Caco-2 (cell line): ENCODE data around the gene P2RX7. TPM values are rescaled to one million over a fixed set of nuclear protein-coding genes. Genes with fewer than 3 reads are reported as not detected.

Source experiments
- BruUV-seq: library from RNA; stranded (reverse); fragments of 400-500 nt; replicated peaks from 2 replicates; lab custom pipeline; 2021; lab: Mats Ljungman, UMichigan
- CTCF ChIA-PET: fragments of 300-600 bp; sonication (Branson Sonifier 250); formaldehyde crosslinking; loops from one replicate; lab custom pipeline; 2022; ENCODE audit warnings: antibody characterized with exemption; lab: Charles Lee
- POLR2A ChIA-PET: fragments of 300-600 bp; sonication (Branson Sonifier 250); formaldehyde crosslinking; loops from one replicate; lab custom pipeline; 2022; ENCODE audit warnings: antibody characterized with exemption; lab: Charles Lee
- DNase-seq, 2 experiments: peaks; one replicate each; pipeline versions ENCODE4 v3.0.0 to v3.0.0-alpha.2; 2020 to 2022
- H3K27me3 ChIP-seq: replicated peaks from 2 replicates; pipeline ENCODE4 v1.6.0; 2011; ENCODE audit warnings: low read length; ENCODE audit not compliant: control insufficient read depth, insufficient read depth
- H3K36me3 ChIP-seq: 2 replicates; pipeline ENCODE4 v1.5.1; 2011; ENCODE audit warnings: low read length; ENCODE audit not compliant: control insufficient read depth, insufficient read depth
- H3K4me1 ChIP-seq: fragments of 250-450 bp; sonication (Bioruptor Pico); 2 replicates; pipeline ENCODE4 v1.5.1; 2020; ENCODE audit warnings: mild to moderate bottlenecking
- H3K4me3 ChIP-seq: 2 replicates; pipeline ENCODE4 v1.5.1; 2011; ENCODE audit warnings: low read depth, mild to moderate bottlenecking, control low read depth, low read length
- H3K9me3 ChIP-seq: fragments of 250-450 bp; sonication (Bioruptor Pico); 2 replicates; pipeline ENCODE4 v1.5.1; 2020; ENCODE audit warnings: mild to moderate bottlenecking, moderate library complexity
- H3K27ac Mint-ChIP-seq: one replicate; pipeline ENCODE4 v1.8.0; 2022; ENCODE audit warnings: mixed read lengths; ENCODE audit not compliant: unreplicated experiment
- H3K27me3 Mint-ChIP-seq: one replicate; pipeline ENCODE4 v1.8.0; 2022; ENCODE audit warnings: mixed read lengths; ENCODE audit not compliant: insufficient read depth, unreplicated experiment
- H3K36me3 Mint-ChIP-seq: one replicate; pipeline ENCODE4 v1.8.0; 2022; ENCODE audit warnings: mild to moderate bottlenecking, mixed read lengths; ENCODE audit not compliant: insufficient read depth, unreplicated experiment
- H3K4me1 Mint-ChIP-seq: one replicate; pipeline ENCODE4 v1.8.0; 2022; ENCODE audit warnings: low read depth, mixed read lengths; ENCODE audit not compliant: unreplicated experiment
- H3K4me3 Mint-ChIP-seq: one replicate; pipeline ENCODE4 v1.8.0; 2022; ENCODE audit warnings: mild to moderate bottlenecking, moderate library complexity, mixed read lengths; ENCODE audit not compliant: unreplicated experiment
- H3K9me3 Mint-ChIP-seq: one replicate; pipeline ENCODE4 v1.8.0; 2022; ENCODE audit warnings: mixed read lengths; ENCODE audit not compliant: unreplicated experiment
- intact Hi-C: fragments of 100-400 bp; cut with micrococcal nuclease; formaldehyde crosslinking; loops from one replicate; pipeline ENCODE4 v1.10.0; 2022; ENCODE audit not compliant: unreplicated experiment
- total RNA-seq: library from RNA; stranded (reverse); gene quantifications from 2 replicates; pipeline ENCODE4 v1.2.3, GENCODE V29; 2022
- TF ChIP-seq, protein P1 (sequence below), 2 experiments: fragments of 200-600 bp in 1 of 2; IDR thresholded peaks; 1 replicate in 1 of 2; 2 replicates in 1 of 2; pipeline versions ENCODE4 v1.5.1 to v1.8.0; 2011 to 2022; ENCODE audit warnings: antibody characterized with exemption in 1 of 2, control low read depth in 1 of 2, inconsistent platforms in 1 of 2, low read depth in 1 of 2, low read length in 1 of 2, mild to moderate bottlenecking in 1 of 2, moderate library complexity in 1 of 2; ENCODE audit not compliant: insufficient read depth in 1 of 2, severe bottlenecking in 1 of 2, unreplicated experiment in 1 of 2

P2RX7 gene
- total RNA-seq, 1 experiment from 2014 or later: not detected

DNA sequence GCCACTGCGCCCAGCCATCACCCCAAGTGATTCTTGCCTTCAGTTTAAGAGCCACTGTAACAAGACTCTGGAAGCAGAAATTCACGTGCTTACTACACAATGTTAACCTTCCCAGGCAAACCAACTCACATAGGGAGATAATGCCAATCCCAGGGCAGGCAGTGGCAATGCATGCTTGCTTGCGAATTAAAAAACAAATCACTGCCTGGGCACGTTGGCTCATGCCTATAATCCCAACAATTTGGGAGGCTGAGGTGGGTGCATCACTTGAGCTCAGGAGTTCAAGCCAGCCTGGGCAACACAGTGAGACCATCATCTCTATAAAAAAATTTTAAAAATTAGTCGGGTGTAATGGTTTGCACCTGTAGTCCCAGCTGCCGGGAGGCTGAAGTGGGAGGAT lies 39.5 kb downstream of the P2RX7 start:
- Mint-ChIP-seq H3K27ac (no peak overlapping the region), H3K27me3 (no peaks in the 10 kb centered on the region), H3K9me3 (no peaks in the 10 kb centered on the region), H3K36me3 (no peaks in the 10 kb centered on the region), H3K4me1 (no peaks in the 10 kb centered on the region), H3K4me3 (no peak overlapping the region)
- CTCF ChIA-PET: interaction anchor here (0.6 kb wide), 1 partner anchor 67 kb away, joined by 3 read pairs; no protein-coding TSS in a partner anchor
- intact Hi-C loops: no loop called here
- DNase-seq: no peak
- peaks cover 8% of the 10 kb centered on the region; the same call in 1 of the 2 replicates for H3K4me1 ChIP-seq
- no peaks in the 10 kb centered on the region for H3K27me3 ChIP-seq
- BruUV-seq: no TSS peak
- no peaks in the 10 kb centered on the region for H3K9me3 ChIP-seq
- TF ChIP-seq, protein P1, sequence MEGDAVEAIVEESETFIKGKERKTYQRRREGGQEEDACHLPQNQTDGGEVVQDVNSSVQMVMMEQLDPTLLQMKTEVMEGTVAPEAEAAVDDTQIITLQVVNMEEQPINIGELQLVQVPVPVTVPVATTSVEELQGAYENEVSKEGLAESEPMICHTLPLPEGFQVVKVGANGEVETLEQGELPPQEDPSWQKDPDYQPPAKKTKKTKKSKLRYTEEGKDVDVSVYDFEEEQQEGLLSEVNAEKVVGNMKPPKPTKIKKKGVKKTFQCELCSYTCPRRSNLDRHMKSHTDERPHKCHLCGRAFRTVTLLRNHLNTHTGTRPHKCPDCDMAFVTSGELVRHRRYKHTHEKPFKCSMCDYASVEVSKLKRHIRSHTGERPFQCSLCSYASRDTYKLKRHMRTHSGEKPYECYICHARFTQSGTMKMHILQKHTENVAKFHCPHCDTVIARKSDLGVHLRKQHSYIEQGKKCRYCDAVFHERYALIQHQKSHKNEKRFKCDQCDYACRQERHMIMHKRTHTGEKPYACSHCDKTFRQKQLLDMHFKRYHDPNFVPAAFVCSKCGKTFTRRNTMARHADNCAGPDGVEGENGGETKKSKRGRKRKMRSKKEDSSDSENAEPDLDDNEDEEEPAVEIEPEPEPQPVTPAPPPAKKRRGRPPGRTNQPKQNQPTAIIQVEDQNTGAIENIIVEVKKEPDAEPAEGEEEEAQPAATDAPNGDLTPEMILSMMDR (IDR thresholded peaks at IDR 0.05; ENCODE audit: insufficient read depth in 1 of 2, low read depth in 1 of 2, low read length in 1 of 2, severe bottlenecking in 1 of 2, unreplicated experiment in 1 of 2): no peak
- POLR2A ChIA-PET: no interaction called here
- no peak overlapping the region for H3K4me3 ChIP-seq
- no peaks in the 10 kb centered on the region for H3K36me3 ChIP-seq

DNA sequence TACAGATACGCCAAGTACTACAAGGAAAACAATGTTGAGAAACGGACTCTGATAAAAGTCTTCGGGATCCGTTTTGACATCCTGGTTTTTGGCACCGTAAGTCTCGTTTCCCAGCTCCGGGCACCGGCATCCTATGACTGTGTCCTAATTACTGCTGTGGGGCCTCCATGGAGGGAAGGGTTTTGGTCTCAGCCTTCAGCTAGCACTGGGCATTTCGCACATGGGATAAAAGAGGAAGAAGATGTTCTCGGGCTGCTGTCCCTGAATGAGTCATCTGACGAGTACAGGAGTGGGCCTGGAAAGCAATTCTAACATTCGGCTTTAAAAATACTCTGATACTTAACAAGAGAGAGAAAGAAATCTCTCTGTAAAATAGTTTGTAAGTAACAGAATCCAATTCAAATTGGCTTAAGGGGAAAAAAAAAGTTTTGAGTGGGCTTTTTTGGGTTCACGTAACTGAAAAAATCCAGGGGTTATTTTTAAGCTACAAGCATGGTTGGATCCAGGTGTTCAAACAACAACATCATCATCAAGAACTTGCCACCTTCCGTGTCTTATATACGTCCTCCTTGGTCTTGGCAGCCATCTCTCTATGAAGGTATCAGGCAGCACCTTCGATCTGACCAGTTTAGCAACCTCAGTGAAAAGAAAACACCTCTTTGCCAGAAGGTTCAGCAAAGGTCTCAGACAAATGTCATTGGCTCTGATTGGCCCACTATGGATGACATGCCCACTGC lies 42.9 kb downstream of the P2RX7 start:
- Histone ChIP-seq H3K9me3 (no peaks in the 10 kb centered on the region), H3K36me3 (no peaks in the 10 kb centered on the region), H3K4me1 (peaks cover 4% of the 10 kb centered on the region; the same call in 1 of the 2 replicates), H3K27me3 (no peaks in the 10 kb centered on the region), H3K4me3 (no peak overlapping the region)
- Mint-ChIP-seq H3K27me3 (no peaks in the 10 kb centered on the region), H3K36me3 (no peaks in the 10 kb centered on the region), H3K4me1 (no peaks in the 10 kb centered on the region), H3K9me3 (no peaks in the 10 kb centered on the region), H3K4me3 (no peak overlapping the region), H3K27ac (no peak overlapping the region)
- ChIA-PET POLR2A (no interaction called here), CTCF (no interaction called here)
- TF ChIP-seq, protein P1 (IDR thresholded peaks at IDR 0.05; ENCODE audit: insufficient read depth in 1 of 2, low read depth in 1 of 2, low read length in 1 of 2, severe bottlenecking in 1 of 2, unreplicated experiment in 1 of 2): no peak
- DNase-seq: no peak
- intact Hi-C loops: no loop called here
- no TSS peak for BruUV-seq

DNA sequence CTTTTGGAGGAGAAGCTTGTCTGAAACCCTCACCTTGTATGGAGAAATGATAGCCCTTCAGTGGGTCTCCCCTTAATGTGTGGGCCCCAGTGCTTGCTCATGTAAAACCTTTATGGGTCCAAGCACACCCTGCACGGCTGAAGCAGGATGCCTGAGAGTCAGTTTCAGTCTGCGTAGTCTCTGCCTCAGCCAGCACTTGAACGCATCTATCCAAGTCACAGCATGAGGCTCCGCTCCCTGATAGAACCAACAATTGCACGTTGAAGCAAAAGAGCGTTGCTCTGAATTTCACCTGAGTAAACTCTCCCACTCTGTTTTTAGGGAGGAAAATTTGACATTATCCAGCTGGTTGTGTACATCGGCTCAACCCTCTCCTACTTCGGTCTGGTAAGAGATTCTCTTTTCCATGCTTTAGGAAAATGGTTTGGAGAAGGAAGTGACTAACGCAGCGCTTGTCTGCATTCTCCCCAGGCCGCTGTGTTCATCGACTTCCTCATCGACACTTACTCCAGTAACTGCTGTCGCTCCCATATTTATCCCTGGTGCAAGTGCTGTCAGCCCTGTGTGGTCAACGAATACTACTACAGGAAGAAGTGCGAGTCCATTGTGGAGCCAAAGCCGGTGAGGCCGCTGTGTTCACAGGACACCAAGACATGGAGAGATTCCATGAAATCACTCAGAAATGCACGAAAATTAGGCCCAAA lies 44.3 kb downstream of the P2RX7 start:
- intact Hi-C loops: no loop called here
- ChIA-PET POLR2A (no interaction called here), CTCF (no interaction called here)
- peaks cover 4% of the 10 kb centered on the region; the same call in 1 of the 2 replicates for H3K4me1 ChIP-seq
- no peaks in the 10 kb centered on the region for H3K9me3 ChIP-seq
- no peak overlapping the region for H3K4me3 ChIP-seq
- TF ChIP-seq, protein P1 (IDR thresholded peaks at IDR 0.05; ENCODE audit: insufficient read depth in 1 of 2, low read depth in 1 of 2, low read length in 1 of 2, severe bottlenecking in 1 of 2, unreplicated experiment in 1 of 2): no peak
- H3K36me3 ChIP-seq: no peaks in the 10 kb centered on the region
- Mint-ChIP-seq H3K4me1 (no peaks in the 10 kb centered on the region), H3K27ac (no peak overlapping the region), H3K4me3 (no peak overlapping the region), H3K36me3 (no peaks in the 10 kb centered on the region), H3K9me3 (no peaks in the 10 kb centered on the region), H3K27me3 (no peaks in the 10 kb centered on the region)
- no peaks in the 10 kb centered on the region for H3K27me3 ChIP-seq
- BruUV-seq: no TSS peak
- DNase-seq: no peak
